HG02678 (cell line): ENCODE results near the gene DMKN.
A peak's percentile ranks its signal among the peaks of the same experiment; 100 is the strongest.
"Not testable (repeated sequence)": the region's sequence is repeated elsewhere in the genome, so short reads cannot be mapped to it uniquely, and the experiment has no call there.

Source experiments
- ATAC-seq: cut with Tn5 transposase; IDR thresholded peaks from one replicate; pipeline ENCODE4 v1.9.1; 2021; ENCODE audit warnings: mild to moderate bottlenecking, moderate library complexity; ENCODE audit not compliant: unreplicated experiment

Gene DMKN

GRCh38 chr19:35470128-35470527 is 43.3 kb downstream of the DMKN start:
- no peak for ATAC-seq

- peak; percentile 77 for ATAC-seq
Observed at GRCh38 chr19:35468637-35469036, 44.8 kb downstream of the DMKN start.

GRCh38 chr19:35466259-35466658 is 47.2 kb downstream of the DMKN start:
- ATAC-seq = no peak

DNA sequence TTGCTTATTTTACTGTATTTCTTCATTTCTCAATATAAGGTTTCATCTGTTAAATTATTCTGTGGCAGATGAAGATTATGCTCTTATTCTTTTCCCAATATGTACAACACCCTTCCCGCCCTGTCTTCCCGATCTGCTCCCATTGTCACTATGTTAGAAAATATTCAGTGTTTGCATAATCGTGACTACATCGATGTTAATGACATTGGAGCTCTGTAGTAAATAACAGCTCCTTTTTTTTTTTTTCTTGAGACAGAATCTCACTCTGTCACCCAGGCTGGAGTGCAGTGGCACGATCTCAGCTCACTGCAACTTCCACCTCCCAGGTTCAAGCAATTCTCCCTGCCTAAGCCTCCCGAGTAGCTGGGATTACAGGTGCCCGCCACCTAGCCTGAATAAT is 50.5 kb downstream of the DMKN start:
- ATAC-seq = not testable (repeated sequence)

GRCh38 chr19:35462476-35462953 is 50.9 kb downstream of the DMKN start:
- ATAC-seq = peak; percentile 58

- ATAC-seq = not testable (repeated sequence)
Observed at GRCh38 chr19:35461788-35462187, 51.7 kb downstream of the DMKN start.

DNA sequence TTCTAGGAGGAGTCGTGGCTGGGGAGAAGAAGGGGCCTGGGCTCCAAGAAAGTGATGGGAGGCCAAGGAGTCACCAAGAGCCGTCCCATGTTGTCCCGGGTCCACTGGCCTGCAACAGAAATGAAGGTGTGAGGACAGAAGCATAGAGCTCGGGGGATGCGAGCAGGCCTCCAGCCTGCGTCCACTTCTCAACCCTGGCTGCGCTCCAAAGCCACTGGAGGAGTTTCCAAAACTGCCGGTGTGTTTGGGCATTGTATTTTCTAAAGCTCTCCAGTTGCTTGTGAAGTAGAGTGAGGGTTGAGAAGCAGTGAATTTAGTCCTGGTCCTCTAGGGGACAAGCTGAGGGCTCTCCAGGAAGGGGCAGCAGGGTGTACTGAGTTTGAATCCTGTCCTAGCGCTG is 52.4 kb downstream of the DMKN start:
- ATAC-seq = no peak

- ATAC-seq = no peak
Observed at GRCh38 chr19:35460608-35461007, 52.8 kb downstream of the DMKN start.

- no peak for ATAC-seq
Observed at GRCh38 chr19:35459414-35460082, 53.9 kb downstream of the DMKN start.

DNA sequence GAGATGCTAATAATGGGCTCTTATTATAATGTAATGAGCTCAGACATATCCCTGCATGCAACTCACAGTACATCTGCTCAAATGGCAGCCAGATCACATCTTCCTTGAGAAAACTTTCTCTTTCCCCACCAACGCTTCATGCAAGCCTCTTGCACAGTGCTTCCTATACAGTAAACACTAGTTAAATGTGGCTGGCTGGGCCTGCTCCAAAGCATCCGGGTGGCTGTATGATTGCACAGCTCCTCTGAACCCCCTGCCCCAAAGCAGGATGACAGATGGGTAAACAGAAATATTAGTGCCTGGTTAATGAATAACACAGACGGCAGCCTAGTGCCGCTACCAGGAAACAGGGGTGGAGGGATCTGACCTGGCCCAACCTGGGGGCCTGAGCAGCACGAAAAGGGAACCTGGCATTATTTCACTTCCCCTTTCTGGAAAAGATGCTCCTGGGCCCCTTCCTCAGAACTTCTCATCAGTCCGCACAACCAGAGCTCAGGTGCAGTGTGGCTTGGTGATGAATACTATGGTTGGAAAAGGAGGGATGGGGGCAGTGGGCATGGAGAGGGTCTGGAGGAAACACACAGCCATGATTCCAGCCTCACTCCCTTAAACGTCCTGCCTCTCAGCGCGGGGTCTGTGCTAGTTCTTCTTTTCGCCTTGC is 54.6 kb downstream of the DMKN start:
- peak; percentile 56 for ATAC-seq

- no peak for ATAC-seq
Observed at GRCh38 chr19:35458192-35458591, 55.3 kb downstream of the DMKN start.

DNA sequence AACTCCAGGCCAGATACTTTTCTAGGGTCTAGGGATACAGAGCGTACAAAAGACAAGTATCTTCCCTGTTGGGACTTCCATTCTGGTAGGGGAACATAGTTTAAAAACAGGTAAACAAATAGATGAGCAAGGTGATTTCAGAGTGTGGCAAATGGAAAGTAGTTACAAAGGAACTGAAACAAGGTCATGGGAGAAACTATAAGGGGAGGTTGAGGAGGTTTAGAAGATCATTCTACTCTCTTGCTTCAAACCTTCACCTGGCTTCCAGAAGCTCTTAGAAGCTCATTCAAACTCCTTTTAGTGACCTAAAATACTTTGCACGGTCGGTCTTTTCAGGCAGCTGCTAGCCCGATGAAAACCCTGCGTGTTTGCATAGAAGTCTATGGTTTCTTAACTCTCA is 56.3 kb downstream of the DMKN start:
- ATAC-seq = peak; percentile 38

DNA sequence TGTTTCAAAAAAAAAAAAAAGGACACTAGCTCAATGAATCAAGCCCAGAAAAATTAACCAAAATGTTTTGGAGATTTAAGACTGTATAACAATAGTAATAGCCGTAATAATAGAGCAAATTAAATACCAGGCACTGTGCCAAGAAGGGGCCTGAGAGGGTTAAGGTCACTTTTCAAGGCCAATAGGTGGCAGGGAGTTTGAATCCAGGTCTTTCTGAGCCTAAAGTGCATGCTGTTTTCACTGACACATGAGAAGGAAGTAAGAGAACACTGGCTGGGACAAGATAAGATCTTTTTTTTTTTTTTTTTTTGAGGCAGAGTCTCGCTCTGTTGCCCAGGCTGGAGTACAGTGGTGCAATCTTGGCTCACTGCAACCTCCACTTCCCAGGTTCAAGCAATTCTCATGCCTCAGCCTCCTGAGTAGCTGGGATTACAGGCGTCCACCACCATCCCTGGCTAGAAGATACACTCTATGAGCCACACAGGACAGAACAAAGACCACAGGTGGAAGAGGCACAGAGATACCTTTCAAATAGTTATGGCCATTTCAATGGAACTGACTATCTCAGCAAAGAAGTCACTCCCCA is 57.7 kb downstream of the DMKN start:
- no peak for ATAC-seq

DNA sequence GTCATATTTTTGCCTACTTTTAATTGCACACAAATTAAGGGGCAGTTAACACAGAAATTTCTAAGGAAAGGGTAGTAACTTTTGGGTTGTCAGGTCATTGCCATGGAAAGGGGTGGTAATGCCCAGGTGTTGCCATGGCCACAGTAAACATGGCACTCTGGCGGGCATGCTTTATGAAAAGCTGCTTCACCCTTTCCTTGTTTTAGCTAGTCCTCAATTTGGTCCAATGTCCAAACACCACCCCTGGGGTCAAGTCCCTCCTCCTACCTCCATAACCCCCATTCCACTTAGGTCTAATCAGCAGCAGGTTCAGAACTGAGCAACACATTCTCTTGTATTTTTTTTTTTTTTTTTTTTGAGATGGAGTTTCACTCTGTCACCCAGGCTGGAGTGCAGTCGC is 58.8 kb downstream of the DMKN start:
- ATAC-seq = no peak

DNA sequence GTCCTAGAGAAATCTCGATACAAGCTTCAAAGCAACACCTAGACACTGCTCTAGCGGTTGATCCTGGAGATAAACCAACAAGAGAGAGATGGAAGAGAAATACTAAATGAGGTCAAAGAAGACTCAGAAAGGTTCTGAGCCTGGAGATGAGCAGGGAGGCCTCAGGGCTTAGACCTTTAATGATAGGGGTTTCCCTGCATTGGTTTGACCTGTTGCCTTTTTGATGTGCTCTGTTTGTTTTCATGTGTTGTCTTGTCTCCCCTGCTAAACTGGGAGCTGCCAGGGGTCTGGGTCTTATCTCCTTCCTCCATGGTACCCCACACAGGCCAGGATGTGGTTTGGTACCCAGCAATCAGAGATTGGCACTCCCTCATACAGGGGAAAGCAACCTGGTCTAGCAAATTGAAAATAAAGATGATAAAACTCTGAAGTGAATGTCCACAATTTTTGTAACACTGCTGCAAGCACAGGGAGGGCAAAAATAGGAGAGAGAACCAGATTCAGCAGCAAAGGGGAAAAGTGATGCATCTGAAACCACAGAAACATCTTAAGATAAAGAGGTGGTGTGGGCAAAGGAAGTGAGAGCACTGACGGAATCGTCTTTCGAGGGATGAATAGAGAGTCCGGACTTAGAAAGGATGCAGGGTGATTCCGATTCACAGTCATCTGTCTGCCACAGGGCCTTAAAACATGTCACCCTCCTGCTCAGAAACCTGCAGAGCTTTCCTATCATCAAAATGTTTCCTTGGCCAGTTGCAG is 61.9 kb downstream of the DMKN start:
- peak; percentile 54 for ATAC-seq

GRCh38 chr19:35449359-35450043 is 63.9 kb downstream of the DMKN start:
- no peak for ATAC-seq

DNA sequence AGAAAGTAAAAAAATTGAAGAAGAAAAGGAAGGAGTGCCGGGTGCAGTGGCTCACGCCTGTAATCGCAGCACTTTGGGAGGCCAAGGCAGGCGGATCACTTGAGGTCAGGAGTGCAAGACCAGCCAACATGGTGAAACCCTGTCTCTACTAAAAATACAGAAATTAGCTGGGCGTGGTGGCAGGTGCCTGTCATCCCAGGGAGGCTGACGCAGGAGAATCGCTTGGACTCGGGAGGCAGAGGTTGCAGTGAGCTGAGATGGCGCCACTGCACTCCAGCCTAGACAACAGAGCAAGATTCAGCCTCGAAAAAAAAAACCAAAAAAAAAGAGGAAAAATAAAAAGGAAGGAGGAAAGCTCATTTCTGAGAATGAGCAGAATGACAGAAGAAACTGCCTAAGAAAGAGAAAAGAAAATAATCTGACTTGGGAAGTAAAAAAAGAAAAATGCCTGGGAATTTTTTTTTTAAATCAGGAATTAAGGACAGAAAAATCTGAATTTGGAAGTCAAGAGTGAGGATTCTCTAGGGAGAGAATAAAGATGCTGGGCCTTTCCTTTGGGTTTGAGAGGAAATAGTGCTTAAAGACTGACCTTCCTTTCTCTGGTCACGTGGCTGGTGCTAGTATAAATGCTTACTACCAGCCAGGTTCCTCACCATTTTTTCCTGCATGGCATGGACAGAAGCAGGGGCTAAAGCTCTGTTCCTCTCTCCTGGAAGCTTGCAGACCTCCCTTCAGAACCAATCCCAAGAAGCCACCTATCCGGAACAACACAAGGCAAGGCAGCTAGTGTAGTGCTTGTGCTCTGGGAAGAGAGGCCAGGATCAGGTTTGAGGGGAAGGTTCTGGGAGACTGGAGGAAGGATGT is 65.6 kb downstream of the DMKN start, which contains the start of gene FFAR2:
Gene FFAR2 (plus strand): TSS at position 652 of the 864 bp plus-strand sequence. CDS start 1,458 bp downstream, outside the sequence.
- no peak for ATAC-seq
